ENCODE results near the gene PCAT7.
"Not testable (repeated sequence)": the region's sequence is repeated elsewhere in the genome, so short reads cannot be mapped to it uniquely, and the experiment has no call there.

Gene PCAT7

DNA sequence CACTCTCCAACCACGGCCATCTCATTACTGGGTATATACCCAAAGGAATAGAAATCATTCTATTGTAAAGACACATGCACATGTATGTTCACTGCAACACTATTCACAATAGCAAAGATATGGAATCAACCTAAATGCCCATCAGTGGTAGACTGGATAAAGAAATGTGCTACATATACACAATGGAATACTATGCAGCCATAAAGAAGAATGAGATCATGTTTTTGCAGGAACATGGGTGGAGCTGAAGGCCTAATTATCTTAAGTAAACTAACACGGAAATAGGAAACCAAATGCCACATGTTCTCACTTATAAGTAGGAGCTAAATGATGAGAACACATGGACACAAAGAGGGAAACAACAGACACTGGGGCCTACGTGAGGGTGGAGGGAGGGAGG is 9.4 kb downstream of the PCAT7 start:
- not testable (repeated sequence) for DNase-seq

DNA sequence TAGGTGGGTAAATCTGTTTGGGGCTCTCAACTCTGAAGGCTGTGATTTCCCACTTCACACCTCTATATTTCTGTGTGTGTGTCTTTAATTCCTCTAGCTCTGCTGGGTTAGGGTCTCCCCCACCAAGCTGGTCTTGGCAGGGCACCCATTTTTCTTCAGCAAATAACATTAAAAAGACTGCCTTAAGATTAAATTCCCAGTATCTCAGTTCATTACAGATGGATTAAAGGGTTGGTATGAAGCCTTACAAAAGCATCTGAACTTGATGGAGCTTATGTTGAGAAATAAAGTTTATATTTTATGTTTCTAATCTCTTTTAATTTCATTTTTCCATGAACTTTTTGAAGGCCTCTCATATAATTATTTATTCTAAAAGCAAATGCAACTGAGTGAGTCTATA is 11.7 kb downstream of the PCAT7 start:
- DNase-seq, result no peak

DNA sequence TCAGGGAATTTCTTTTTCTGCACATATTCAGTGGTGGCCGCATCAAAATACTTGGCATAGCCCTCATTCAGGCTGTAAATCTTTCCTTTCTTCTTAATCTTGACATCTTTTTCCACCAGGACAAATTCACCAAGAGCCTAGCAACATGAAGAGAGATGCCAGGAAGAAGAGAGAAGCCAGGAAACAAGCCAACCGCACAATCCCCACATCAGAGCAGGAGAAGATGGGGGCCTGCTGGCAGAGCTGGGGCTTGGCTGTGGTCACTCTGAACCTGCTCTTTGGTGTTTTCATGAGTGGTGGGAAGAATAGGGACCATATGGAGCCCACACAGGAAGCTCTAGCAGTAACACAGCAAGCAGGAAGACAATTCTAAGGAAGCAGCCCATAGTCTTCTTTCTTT is 12.4 kb downstream of the PCAT7 start:
- DNase-seq, result no peak

DNA sequence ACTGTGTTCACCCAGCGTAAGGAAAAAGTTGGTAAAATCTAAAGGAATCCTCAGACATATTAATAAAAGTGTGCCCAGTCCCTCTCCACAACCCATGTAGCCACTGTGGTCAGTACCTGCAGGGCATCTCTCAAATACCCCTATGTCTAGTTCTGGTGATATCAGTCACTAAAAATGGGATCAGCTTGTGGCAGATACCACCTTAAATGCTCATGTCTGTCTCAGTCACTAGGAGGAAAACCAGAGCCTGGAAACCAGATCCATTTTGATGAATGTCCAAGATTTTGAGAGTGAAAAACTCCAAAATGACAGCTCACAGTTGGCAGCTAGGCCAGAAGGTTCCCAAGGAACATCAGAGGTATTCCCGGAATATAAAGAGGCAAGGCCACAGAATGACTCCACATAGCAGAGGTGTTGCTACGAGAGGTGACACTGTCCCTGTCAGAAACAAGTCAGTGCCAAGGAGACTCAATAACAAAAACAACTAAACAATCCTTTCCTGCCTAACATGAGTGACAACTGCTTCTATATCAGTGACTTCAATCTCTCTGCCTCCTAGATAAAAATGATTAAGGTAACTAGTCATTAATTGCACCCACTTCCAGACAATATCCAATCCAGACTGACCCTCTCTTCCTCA is 13.5 kb downstream of the PCAT7 start:
- DNase-seq, result no peak

DNA sequence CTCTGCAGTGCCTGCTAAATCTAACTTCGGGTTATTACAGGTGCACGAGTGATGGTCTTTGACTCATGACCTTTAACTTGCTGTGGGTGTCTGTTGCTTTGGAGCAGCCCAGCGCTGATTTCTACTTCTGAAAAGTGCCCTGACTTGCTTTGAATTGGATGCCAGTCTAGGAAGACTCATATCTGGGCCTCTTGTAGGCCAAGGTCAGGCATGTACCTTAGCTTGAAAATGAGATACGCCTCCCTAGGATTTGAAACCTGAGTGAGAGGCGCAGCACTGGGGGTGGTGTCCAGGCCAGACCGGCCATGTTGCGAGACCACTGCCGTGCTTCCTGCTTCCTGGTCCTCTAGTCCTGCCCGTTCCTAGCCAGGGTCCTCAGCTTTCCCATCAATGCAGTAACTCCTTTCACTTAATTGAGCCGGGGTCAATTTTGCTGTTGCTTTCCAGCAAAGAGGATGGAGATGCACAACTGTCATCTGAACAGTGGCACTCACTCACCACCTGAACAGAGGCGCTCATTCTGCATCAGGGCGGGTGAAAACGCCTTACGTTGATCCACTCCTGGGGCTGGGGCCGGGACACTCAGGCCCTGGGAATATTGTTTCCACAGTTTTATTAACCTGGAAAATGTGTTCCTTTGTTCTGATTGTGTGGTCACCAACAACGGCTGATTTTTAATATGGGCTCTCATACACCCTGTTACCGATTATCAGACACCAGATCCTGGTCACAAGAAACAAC is 14.3 kb downstream of the PCAT7 start:
- no peak for DNase-seq

DNA sequence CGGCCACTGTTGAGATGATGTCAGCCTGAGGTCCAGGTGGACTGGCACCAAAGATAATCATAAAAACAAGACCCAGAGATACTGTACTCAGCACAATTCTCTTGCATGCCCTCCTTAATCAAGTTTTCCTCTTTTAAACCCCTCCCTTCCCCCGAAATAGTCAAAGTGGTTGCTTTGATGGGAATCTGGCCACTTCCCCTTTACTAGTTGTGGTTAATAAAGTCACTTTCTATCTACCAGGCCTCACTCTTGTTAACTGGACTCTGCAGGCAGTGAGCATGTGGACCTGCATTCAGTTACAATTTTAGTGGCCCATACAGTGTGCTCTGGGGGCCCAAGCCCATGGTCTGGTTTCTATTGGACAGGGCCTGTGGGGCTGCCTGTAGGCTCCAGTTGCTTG is 21.2 kb downstream of the PCAT7 start:
- no peak for DNase-seq

DNA sequence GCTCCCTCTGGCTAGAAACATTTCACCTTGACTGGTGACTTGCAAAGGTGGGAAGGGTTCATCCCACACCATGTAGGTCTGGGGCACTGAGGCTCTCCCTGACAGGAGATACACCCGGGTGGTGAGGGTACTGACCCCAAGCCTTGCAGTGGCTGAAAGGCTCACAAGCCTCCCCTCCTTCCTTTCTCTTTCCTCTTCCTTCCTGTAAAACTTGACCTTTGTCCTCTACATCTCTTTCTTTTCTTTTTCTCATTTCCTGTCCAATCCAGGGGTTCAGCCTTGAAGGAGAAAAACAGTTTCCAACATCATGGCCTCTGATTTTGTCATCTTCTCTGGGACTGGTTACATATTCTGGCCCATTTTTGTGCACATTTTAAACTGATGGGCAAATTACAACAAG is 22.2 kb downstream of the PCAT7 start:
- DNase-seq, result no peak

DNA sequence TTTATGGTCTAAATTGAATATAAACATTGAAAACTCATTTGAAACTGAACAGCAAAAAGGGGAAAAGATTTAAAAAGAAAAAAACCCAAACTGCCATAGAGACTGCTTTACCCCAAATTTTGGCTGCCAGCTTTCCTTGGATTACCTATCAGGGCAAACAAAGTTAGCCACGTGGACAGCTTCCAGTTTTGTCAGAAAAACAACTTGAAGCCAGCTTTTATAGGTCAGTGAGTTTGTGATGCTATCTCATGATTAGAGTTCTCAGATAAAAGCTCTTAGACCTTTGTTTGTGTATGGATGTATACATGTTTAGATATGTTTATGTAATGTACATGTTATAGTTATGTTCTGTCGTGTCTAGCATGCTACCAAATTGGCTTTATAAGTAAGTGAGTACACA is 22.7 kb downstream of the PCAT7 start:
- DNase-seq, result no peak

DNA sequence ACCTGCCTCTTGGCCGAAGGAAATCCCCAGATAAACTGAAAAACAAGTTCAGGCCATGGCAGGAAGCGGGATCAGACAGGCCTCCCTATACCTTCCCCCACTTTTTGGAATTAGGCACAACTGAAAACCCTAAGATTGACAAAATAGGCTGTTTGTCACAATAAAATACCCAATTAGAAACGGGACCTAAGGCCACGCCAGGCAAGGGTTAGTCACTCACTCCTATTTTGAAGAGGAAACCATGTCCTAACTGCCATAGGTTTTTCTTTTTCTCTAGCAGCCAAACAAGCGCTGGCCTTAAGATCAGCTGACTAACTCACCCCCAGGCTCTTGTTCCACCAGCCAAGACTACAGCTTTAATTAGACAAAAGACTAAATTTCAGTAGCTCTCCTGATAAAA is 26.8 kb downstream of the PCAT7 start:
- DNase-seq, result no peak

DNA sequence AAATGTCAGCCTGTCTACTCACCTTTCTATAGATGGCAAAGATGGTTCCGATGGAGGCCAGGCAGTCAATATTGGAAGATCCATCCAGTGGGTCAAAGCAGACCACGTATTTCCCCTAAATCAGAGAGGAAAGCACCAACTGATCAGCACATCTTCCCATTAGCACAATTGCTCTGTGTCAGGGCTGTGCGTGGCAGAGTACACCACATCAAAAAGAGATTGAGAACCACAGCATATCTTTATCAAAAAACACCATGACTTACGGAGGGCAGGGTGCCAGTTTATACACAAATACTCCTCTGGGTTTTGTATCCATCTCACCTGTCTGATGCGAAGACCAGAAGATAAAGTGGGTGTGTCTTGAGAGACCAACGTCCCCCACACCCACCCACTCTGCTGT is 29.7 kb downstream of the PCAT7 start:
- DNase-seq, result no peak

DNA sequence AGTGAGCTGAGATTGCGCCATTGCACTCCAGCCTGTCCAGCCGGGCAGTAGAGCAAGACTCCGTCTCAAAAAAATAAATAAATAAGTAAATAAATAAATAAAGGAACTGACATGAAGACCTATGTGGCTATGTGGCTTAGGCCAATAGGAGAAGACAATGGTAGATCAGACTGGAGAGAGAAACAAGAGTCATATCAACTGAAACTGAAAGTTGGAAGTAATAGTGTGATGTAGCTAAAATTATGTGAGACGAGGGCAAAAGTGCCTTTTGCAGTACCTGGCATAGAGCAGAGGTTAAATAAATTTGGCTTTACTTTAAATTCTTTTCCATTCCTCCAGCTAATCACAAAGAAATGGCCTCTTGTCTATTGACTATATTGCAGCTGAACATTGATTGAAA is 31.4 kb downstream of the PCAT7 start:
- no peak for DNase-seq

DNA sequence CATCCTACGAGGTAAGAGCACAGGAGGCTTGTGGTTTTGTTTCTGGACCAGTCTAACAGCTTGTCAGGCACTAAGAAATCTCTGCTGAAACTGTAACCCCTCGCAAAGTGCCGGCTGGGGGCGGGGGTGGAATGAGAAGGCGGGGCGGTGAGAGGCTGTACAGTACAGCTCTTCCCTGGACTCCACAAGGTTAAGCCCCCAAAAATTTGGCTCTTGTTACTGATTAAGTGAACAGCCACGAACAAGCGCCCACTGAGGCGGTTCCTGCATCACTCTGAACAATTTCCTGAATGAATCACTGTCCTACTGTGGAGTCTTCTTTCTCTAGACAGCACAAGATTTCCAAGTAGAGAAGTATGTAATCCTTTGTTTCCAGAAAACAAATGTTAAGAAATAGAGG is 31.9 kb downstream of the PCAT7 start:
- peak; percentile 30 for DNase-seq

DNA sequence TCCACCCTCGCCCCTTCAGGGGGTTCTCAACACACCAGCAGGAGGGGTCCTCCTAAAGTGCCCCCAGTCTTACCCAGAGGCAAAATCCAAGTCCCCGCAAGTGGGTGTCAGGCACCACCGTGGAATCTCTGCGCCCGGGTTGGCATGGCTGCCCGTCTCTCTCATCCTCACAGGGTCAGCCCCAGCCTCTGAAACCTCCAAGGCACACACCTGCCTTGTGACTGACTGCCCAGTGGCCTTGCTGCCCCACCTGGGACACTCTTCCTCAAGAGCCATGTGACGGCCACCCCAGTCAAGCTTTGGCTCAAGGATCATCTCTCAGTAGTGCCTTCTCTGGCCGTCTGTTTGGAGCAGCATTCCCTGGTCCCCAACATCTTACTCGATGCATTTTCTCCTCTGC is 33.8 kb downstream of the PCAT7 start:
- no peak for DNase-seq

DNA sequence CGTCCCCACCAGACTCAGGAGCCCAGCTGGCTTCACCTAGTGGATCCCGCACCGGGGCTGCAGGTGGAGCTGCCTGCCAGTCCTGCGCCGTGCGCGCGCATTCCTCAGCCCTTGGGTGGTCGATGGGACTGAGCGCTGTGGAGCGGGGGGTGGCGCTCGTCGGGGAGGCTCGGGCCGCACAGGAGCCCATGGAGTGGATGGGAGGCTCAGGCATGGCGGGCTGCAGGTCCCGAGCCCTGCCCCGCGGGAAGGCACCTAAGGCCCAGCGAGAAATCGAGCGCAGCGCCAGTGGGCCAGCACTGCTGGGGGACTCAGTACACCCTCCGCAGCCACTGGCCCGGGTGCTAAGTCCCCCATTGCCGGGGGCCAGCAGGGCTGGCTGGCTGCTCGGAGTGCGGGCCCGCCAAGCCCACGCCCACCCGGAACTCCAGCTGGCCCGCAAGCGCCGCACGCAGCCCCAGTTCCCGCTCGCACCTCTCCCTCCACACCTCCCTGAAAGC is 36.2 kb downstream of the PCAT7 start:
- DNase-seq, result not testable (repeated sequence)

DNA sequence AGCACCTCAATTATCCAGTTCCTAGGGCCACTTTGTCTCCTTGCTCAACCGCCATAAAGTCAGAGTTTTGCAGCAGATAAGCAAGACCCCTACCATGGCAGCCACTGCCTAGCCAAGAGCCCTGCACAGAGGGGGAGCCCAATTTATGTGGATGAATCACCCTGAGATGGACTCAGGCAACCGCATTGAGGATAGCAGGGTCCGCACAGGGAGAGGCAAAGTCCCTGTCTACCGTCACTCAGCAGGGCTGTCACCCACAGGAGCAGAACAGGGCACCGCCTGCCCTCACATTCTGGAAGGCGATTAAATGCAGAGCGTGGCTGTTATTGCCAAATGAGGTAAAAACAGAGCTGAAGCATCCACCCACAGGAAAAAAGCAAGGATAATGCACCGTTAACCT is 37.0 kb downstream of the PCAT7 start:
- DNase-seq, result no peak

DNA sequence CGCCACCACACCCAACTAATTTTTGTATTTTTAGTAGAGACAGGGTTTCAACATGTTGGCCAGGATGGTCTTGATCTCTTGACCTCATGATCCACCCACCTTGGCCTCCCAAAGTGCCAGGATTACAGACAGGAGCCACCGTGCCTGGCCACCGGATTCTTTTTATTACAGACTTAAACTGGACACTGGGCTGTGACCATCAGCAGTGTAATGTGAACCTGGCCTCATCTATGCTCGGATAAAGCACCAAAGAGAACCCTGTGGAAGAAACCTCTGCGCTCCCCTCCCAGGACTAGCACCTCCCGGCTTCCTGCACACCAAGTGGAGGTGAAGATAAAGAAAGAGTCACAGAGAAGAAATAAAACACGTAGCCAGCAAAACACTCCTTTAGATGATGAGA is 37.8 kb downstream of the PCAT7 start:
- DNase-seq, result not testable (repeated sequence)

DNA sequence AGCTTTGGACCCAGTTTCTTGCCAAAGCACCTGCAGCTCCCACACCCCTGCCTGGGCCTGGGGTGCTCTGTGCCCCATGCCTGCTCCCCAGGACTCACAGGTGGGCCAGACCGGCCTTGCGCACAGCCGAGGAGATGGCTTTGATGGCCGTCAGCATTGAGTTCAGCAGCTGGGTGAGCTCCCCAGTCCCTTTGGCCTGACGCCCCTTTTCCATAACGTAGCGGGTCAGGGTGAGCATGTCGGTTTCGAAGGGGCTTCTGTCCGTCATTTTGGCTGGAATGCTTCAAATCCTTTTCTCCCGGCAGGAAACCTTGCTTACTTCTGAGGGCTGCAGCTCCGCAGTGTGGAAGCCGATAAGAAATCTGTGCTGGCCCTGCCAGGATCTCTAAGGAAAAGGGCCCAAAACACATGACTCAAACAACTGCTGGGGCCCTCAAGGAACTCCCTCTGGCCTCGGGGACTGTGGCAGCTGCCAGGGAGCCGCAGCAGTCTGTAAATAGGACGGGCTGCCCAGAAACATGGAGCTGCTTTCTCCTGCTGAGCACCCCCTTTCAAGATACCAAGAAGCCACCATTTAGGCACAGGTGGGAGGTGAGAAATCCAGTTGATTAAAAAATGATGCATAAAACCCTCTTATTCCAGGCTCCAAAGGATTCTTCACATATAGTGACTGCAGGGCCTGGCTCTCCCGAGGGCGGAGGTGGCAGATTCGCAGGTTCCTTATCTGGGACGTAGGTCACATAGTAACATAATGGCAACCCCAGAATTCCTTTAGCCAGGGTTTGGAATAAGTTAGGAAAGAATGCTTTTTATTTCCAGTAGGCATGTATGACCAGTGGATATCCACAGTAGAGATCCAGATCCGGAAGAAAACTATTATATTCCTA is 38.8 kb downstream of the PCAT7 start, which contains the start of gene FBP2:
Gene FBP2, minus strand, starts transcription at position 366 of the 887 bp plus-strand sequence. Its CDS starts 98 bp downstream, at position 268.
- DNase-seq, result no peak

DNA sequence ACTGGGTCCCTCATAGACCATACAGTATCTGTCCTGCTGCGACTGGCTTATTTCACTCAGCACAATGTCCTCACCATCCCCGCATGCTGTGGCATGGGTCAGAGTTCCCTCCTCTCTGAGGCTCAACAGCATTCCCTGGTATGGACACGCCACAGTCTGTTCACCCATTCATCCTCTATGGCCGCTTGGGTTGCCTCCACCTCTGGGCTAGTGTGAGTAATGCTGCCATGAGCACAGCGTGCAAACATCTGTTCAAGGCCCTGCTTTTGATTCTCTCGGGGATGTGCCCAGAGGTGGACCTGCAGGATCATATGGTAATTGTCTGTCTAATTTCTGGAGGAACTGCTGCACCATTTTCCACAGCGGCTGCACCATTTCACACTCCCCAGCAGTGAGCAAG is 44.2 kb downstream of the PCAT7 start:
- DNase-seq, result no peak

DNA sequence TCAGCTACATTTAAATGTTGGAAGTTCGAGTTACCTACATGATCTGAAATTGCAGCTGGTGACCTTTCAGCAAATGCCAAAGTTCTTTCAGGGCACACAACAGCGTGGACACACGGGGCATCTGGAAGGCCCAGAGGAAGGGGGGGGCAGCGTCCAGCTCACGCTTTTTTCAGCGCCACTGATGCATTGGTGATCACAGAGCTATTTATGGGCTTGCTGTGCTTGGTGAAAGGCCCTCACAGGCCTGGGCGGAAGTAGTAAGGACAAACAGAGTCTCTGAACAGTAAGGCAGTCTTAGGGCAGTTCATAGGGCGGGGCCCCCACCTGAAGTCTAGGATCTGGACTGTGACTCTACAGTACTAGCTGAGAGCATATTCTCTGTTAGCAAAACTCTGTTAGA is 45.4 kb downstream of the PCAT7 start:
- no peak for DNase-seq

DNA sequence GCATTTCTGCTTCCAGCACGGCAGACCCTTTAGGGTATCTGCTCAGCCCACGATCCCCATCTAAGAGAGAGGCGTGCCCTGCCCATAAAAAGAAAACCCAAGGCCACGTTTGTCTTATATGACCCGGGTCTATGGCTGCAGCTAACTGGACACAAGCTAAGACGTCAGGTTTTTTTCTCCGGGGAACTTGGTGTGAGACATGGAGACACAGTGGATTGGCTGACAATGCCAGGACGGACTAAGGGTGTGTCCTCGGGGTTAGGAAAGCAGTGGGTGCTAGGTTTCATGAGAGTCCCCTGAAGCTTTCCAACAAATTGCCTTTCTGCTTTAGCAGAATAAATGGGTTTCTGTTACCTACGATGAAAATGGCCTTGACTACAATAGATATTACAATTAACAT is 45.8 kb downstream of the PCAT7 start:
- no peak for DNase-seq

DNA sequence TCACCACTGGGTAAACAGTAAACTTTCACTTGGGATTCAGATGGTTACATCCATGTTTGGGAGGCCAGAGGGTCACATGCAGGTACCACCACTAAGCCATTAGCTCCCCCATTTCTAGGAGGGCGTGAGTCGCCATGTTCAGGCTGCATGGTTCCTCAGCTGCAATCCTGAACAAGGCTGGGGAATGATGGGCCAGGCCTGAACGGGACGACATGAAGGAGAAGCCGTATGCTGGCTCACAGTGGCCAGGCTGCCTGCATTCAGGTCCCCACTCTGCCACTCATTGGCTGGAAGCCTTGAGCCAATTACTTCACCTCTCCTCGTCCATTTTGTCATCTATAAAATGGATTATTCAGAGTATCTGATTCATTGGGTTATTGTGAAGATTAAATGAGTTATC is 47.8 kb downstream of the PCAT7 start:
- DNase-seq, result no peak

DNA sequence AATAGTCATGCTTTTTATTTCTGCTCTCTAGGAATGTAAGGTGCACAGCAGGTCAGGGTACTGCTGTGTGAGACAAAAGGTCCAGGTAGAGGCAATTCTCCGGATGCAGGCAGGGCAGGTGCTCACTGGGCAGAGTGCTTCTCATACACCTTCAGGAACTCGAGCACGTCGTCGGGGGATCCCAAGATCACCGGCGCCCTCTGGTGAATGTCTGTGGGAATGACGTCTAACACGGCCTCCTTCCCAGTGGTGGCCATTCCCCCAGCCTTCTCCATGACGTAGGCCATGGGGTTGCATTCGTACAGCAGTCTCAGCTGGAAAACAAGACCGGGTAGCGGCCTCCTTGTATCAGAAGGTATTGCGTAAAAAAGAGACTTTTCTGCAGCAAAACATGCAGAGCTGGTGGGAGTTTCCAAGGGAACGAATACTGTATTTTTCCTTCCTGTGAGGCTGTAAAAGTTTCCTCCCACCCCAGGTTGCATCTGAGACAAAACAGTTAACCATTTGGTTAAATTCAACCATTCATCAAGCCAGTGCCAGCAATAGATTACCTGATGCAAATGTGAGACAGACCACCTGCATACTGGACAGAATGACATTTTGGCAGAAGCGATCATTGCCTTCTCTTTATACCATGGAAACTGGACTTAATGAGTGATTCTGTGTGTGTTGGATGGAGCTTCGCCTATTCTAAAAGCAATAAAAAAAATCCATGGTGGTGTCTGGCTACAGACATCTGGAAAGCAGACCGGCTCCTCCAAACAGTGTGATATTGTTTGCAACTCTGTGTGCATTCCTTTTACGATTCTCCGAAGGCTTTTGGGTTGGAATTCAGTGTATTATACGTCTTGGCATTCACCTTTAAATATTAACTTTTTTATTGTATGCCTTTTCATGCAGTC is 48.6 kb downstream of the PCAT7 start:
- peak; percentile 49 for DNase-seq
